SK-N-MC (cell line): ENCODE data around the gene PDS5B.
"Not testable (repeated sequence)": the region's sequence is repeated elsewhere in the genome, so short reads cannot be mapped to it uniquely, and the experiment has no call there.

ENCODE experiments used
- EZH2 ChIP-seq: fragments of 200-600 bp; sonication (generic); IDR thresholded peaks from one replicate; pipeline ENCODE4 v1.6.1; 2017; ENCODE audit warnings: antibody characterized with exemption
- FOXP2 ChIP-seq: optimal IDR thresholded peaks from 2 replicates; pipeline ENCODE3; 2011; ENCODE audit warnings: mild to moderate bottlenecking, moderate library complexity; ENCODE audit not compliant: insufficient read depth; ENCODE audit errors: extremely low read length, control extremely low read depth
- POLR2AphosphoS5 ChIP-seq: IDR thresholded peaks from 2 replicates; pipeline ENCODE4 v1.6.1; 2012; ENCODE audit warnings: mild to moderate bottlenecking, low read depth, low read length, borderline replicate concordance

DNA sequence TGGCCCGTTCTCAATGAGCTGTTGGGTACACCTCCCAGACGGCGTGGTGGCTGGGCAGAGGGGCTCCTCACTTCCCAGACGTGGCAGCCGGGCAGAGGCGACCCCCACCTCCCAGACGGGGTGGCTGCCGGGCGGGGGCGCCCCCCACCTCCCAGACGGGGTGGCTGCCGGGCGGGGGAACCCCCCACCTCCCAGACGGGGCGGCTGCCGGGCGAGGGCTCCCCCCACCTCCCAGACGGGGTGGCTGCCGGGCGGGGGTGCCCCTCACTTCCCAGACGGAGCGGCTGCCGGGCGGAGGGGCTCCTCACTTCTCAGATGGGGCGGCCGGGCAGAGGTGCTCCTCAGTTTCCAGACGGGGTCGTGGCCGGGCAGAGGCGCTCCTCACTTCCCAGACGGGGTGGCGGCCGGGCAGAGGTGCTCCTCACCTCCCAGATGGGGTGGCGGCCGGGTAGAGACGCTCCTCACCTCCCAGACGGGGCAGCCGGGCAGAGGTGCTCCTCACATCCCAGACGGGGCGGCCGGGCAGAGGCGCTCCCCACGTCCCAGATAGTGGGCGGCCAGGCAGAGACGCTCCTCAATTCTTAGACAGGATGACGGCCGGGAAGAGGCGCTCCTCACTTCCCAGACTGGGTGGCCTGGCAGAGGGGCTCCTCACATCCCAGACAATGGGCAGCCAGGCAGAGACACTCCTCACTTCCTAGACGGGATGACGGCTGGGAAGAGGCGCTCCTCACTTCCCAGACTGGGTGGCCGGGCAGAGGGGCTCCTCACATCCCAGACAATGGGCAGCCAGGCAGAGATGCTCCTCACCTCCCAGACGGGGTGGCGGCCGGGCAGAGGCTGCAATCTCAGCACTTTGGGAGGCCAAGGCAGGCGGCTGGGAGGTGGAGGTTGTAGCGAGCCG is 135.1 kb downstream of the PDS5B start:
- TF ChIP-seq POLR2AphosphoS5, EZH2, FOXP2: not testable (repeated sequence)
